Measurements from ENCODE around the gene KRTAP4-9.
"Not testable (repeated sequence)": the region's sequence is repeated elsewhere in the genome, so short reads cannot be mapped to it uniquely, and the experiment has no call there.

KRTAP4-9 gene

DNA sequence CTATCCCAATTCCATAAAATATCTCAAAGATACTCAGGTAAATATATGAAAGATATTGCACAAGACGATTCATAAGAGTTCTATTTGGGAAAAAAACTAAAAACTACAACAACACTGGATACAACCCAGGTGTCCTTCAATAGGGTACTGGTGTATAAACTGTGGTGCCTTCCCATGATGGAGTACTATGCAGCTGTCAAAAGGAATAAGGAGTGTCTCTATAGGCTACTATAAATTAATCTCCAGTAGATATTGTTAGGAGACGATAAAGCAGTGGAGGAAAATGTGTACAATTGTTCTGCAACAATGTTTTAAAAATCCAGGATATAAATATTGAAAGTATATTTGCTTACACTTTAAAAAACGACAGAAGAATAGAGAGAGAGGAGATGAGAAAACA is 21.2 kb downstream of the KRTAP4-9 start:
- DNase-seq (ENCODE audit: low read depth, low spot score) = no peak

DNA sequence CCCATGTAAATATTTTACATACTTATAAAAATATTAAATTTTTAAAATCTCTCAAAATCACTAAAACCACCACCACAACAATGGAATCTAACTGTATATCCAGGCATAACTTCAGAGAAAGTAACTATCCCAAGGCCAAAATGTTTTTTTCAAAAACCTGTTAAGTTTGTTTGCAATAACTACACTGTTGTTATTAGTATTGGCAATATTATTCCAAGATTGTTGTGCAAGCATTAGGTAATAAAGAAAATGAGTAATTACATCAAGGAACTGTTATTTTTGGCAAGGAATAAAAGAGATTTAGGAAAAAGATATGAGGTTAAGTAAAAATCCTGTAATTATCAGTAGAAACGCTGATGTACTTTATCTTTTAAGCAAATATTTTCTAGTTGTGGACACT is 22.2 kb downstream of the KRTAP4-9 start:
- no peak for DNase-seq (ENCODE audit: low read depth, low spot score)

DNA sequence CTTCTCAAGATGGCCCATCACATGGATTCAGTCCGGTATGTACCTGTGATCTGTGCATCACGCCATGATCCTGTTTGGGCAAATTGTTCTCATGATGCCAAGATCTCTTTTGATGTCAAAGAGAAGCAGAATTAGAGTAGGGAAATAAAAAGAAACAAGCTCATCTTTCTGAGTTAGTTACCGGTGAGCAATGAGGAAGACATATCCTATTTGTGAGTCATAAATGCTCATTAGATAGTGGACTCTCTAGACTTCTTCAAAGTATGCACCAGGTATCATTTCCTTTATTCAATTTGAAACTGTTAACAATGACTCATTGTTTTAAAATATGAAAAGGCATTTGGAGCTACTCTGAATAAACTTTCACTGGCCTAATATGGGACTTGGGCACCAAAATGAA is 26.8 kb downstream of the KRTAP4-9 start:
- no peak for DNase-seq (ENCODE audit: low read depth, low spot score)

DNA sequence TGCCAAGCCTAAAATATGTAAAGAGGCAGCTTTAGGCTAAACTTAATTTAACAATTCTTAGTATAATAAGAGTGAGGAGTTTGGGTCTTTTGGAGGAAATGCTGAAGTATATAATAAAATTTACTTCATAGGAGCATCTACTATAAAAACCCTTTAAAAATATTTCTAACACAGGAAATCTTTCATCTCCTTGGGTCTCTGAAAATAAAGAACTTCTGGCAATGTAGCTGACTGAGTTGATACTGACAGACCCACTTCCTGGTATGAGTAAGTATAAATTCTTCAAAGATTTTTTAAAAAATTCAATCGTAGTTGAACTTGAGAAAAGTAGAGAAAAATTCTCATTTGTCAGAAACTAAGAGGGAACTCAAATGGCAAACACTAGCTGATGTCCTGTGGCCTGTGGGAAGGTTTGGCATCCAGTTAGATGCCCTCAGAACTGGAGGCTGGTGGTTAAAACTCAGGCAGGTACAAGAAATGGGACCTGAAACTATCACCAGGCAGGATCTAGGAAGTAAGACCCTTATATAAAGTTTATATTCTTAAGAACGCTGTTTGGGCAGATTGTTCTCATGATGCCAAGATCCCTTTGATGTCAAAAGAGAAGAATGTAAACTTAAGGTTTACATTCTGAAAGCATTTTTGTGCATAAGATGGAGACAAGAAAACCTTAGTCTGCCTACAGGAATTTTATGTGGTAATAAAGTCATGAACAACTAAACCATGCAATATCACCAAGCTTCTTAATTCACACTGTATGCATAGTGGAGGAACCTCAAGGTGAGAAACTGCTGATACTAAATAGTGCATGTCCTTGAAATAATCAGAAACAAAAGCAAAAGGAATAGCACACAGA is 28.9 kb downstream of the KRTAP4-9 start:
- no peak for DNase-seq (ENCODE audit: low read depth, low spot score)

DNA sequence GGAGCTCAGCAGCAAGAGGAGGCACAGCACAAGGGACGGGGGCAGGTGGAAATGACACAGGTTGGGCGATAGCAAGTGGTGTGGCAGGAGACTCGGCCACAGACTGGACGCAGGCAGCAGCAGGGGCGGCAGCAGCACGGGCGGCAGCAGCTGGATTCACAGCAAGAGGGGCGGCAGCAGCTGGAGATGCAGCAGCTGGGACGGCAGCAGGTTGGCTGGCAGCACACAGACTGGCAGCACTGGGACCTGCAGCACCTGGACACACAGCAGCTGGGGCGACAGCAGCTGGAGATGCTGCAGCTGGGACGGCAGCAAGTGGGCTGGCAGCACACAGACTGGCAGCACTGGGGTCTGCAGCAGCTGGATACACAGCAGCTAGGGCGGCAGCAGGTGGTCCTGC is 34.7 kb downstream of the KRTAP4-9 start:
- DNase-seq (ENCODE audit: low read depth, low spot score) = not testable (repeated sequence)

DNA sequence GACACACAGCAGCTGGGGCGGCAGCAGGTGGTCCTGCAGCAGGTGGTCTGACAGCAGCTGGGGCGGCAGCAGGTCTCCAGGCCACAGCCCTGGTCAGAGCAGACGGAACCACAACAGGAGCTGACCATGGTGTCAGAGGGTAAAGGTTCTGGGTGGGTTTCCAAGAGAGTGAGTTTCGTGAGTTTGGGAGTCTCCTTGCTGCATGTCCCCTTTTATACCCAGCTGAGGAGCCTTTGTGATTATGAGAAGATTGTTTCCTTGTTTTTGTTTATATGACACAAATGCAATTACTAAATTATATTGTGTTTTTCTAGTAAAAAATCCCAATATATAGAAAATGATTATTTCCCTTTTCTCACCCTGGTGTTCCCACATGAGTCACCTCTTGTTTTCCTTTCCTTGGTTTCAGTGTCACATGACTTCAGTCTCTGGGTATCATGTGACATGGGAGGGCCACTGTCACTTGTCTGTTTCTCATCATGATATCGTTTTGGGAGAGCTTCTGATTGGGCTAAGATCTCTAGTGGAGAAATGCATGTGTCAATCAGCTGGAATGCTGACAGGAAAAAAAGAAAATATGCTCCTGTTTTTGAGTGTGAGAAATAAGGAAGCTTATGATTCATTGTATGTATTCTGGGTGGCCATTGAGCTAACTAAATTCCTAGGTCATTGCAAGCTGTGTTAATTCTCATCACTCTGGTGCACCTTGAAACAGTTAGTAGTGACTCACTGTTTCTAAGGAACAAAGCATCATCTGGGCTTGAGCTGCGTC is 35.4 kb downstream of the KRTAP4-9 start, which contains the start of gene KRTAP4-6:
TSS of gene KRTAP4-6 (minus strand) at position 185 of the 772 bp plus-strand sequence. CDS start at position 128, 57 bp downstream.
- peak; percentile 44 for DNase-seq (ENCODE audit: low read depth, low spot score)

DNA sequence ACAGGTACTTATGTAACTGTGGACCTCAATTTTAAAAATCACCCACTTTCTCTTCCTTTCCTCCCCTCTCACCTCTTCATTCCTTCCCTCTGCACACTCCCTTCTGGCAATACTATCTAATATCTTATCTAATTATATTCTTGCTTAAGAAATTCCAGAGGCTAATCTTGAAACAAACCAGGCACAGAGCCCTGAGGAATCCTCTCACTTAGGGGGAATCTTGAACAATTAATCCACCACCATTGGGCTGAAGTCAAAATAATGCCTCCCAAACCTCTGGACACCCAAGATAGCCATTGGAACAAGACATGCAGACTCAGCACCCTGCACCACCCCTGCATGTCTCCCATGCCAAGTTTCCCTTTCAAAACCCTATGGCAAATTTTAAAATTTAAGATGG is 36.2 kb downstream of the KRTAP4-9 start:
- DNase-seq (ENCODE audit: low read depth, low spot score) = no peak

DNA sequence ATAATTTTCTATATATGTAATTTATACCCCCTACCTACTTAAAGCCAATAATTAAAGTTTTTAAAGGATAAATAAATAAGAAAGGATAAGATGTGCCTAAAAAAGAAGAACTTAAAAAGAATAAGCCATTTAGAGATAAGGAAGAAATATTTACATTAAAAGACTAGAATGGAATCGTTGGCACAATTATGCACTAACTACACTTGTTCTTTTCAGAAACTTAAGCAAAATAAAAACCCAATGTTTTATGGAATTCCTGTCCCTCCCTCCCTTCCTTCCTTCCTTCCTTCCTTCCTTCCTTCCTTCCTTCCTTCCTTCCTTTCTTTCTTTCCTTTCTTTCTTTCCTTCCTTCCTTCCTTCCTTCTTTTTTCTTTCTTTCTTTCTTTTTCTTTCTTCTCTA is 39.7 kb downstream of the KRTAP4-9 start:
- no peak for DNase-seq (ENCODE audit: low read depth, low spot score)

DNA sequence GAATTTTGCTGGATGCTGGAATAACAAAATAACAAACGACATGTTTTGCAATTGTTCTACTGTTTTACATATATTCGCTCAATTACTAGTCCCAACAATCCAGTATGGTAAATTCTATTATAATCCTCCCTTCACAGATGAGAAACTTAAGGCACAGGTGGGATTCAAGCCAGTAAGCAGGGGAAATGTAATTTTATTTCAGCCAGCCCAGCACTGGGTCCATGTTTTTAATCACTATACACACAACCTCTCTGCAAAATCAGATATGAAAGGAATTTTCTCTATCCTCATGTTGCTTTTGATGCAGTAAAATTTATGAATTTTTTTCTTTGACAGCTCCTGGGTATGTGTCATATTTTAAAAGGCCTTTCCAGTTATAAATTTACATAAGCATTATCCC is 40.1 kb downstream of the KRTAP4-9 start:
- no peak for DNase-seq (ENCODE audit: low read depth, low spot score)

DNA sequence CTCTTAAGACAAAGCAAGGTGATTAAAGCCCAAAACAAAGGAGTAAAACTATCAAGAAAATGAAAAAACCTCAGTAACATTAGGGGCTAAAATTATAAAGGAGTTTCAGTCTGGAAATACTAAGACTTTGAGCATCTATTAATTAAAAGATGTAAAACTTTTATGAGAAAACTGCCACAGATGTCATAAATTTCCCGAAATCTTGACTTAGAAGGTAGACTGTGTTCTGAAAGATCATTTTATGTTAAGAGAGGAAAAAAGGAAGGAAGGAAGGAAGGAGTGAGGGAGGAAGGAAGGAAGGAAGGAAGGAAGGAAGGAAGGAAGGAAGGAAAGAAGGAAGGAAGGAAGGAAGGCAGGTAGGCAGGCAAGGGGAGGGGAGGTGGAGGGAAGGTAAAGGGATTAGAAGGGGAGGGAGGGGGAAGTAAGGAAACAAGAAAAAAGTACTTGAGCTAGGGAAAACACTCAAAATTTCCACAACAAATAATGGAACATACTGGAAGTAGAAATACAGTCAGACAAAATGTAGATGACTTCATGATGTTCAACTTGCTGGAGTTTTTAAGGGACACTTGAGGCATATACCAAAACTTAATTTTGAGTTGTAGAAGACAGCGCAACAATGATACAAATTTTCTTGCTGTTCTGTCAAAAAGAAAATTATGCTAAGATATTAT is 42.5 kb downstream of the KRTAP4-9 start:
- no peak for DNase-seq (ENCODE audit: low read depth, low spot score)

DNA sequence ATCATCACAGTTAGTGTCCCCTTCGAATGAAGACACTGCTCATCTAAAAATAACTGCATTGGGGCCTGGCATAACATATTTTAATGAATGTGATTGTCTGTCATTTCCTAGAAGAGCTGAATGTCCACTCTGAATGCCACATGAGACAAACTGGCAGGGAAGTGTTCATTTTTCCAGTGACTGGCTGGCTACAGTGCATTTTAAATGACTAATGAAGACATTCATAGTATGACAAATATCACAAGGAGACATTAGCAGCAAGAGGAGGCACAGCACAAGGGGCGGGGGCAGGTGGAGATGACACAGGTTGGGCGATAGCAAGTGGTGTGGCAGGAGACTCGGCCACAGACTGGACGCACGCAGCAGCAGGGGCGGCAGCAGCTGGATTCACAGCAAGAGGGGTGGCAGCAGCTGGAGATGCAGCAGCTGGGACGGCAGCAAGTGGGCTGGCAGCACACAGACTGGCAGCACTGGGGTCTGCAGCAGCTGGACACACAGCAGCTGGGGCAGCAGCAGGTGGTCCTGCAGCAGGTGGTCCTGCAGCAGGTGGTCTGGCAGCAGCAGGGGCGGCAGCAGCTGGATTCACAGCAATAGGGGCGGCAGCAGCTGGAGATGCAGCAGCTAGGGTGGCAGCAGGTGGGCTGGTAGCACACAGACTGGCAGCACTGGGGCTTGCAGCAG is 43.9 kb downstream of the KRTAP4-9 start:
- DNase-seq (ENCODE audit: low read depth, low spot score) = not testable (repeated sequence)

DNA sequence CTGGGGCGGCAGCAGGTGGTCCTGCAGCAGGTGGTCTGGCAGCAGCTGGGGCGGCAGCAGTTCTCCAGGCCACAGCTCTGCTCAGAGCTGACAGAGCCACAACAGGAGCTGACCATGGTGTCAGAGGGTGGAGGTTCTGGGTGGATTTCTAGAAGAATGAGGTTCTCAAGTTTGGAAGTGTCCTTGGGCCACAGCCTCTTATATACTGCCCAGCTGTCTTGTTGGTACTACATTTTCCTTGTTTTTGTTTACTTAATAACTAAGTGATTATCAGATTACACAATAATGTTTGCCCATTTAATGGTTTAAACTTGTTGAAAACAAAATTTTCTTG is 44.4 kb downstream of the KRTAP4-9 start, which contains the start of gene KRTAP4-5:
TSS of gene KRTAP4-5 (minus strand) at position 174 of the 334 bp plus-strand sequence. CDS start at position 116, 58 bp downstream.
- no peak for DNase-seq (ENCODE audit: low read depth, low spot score)

DNA sequence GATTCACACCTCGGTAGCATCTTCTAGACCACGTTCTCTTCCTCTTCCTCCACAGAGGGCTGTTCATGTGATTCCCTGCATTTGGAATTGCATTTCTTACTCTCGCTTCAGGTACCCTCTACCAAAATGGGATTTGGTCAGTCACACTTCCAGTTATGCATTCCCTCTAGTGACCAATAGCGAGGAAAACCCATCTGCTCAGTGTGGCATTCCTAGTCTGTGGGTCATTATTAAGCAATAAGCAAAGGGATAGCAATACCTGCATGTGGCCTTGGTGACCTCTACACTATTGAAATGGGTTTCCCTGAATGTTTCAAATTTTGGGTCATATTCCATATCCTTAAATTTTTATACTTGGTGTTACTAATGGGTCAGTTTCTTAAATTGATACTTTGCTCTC is 44.8 kb downstream of the KRTAP4-9 start:
- DNase-seq (ENCODE audit: low read depth, low spot score) = no peak

DNA sequence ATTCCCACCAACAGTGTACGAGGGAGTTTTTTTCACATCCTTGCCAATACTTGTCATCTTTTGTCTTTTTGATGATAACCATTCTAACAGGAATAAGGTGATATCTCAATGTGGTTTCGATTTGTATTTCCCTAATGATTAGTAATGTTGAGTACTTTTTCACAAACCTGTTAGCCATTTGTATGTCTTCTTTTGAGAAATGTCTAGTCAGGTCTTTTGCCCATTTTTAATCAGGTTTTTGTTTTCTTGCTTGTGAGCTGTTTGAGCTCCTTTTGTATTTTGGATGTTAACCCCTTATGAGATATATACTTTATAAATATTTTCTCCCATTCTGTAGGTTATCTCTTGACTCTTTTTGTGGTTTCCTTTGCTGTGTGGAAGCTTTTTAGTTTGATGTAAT is 46.3 kb downstream of the KRTAP4-9 start:
- no peak for DNase-seq (ENCODE audit: low read depth, low spot score)

DNA sequence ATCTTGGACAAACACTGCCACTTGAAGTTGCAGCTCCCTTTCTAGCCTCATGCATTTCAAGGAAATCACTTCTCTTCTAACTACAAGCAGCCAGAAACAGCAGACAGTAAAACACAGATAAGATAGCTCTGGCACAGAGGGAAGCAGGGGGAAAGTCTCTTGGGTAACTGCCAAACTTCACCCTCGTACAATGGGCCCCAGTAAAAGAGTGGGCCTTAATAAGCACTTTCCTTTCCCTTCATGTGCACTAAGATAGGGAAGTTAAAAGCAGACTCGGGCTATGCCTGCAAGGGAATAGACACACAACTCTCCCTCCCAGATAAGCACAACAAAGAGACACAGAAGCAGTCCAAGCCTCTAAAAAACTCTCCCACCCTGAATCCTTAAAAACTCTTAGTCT is 48.7 kb downstream of the KRTAP4-9 start:
- DNase-seq (ENCODE audit: low read depth, low spot score) = no peak
